HG02759 (cell line): ENCODE measurements around the gene ABCA4.

ENCODE experiments used
- ATAC-seq: cut with Tn5 transposase; IDR thresholded peaks from one replicate; pipeline ENCODE4 v1.9.1; 2021; ENCODE audit warnings: mild to moderate bottlenecking, moderate library complexity; ENCODE audit not compliant: unreplicated experiment

ABCA4 gene

DNA sequence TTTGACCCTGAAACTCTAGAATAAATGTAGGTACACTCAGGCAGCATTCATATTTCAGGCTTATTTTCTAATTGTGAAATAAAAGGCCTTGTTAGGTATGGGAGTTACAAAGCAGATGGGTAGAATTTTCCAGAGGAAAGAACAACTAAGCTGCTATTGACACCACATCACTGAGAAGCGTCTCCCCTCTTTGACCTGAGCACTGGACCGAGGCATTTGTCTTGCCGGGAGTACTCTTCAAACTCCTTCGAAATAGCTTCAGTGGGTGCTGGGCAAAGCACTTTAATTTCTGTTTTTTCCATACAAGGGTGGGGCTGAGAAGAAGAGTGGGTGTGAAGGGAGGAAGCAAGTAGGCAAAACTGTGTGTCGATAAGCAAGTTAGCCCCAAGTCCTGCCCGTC lies 36.4 kb downstream of the ABCA4 start:
- ATAC-seq, result no peak

- no peak for ATAC-seq
Measured at GRCh38 chr1:94084085-94084484, 36.9 kb downstream of the ABCA4 start.

- ATAC-seq, result no peak
Measured at GRCh38 chr1:94083681-94084080, 37.3 kb downstream of the ABCA4 start.

GRCh38 chr1:94081566-94082344 lies 39.2 kb downstream of the ABCA4 start:
- ATAC-seq, result no peak

DNA sequence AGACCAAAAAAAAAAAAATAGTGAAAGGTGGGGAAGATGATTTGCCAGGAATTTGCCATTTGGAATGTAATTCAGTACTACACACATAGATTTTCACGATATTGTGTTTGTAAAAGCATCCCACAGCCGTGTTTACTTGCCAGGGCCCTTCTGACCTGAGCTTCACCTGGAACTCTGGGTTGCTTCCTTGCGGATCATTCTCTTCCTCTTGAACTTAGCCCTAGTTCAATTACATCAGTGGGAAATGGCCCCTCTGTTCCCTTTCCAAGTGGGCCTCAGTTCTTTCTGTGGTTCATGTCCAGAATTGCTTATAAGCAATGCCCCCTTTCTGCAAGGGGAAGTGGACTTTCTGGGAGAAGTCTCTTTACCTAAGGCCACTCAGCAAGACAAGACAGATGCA lies 41.0 kb downstream of the ABCA4 start:
- no peak for ATAC-seq

- ATAC-seq, result no peak
Measured at GRCh38 chr1:94079080-94079940, 41.6 kb downstream of the ABCA4 start.

DNA sequence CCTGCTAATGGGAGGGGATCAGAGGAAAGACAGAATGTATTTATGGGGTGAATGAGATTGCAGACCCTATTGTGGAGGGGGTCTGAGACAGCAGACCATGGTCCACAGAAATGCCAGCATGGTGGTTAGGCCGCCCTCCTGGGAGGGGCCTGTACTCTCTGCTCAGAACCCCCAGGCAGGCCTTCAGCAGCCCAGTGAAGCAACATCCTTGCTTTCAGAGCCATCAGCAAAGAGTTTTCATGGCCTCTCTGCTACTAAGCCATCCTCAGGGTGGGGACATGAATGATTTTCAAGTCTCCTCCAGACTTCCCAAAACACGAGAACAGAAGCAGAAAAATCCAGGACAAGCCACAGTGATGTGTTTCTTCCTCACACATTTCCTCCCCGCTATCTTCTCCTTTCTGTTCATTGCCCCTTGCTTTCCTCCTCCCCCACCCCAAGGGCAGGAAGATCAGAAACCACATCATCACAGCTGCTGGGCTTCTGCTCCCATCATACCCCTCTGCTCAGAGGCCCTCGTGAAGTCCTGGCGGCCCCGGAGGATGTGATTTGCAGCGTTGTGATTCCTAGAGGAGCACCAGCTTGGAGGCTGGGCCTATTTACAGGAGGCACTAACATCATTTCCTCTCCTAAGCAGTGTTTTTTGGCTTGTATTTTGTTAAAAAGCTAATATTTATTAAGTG lies 48.0 kb downstream of the ABCA4 start:
- ATAC-seq, result no peak

DNA sequence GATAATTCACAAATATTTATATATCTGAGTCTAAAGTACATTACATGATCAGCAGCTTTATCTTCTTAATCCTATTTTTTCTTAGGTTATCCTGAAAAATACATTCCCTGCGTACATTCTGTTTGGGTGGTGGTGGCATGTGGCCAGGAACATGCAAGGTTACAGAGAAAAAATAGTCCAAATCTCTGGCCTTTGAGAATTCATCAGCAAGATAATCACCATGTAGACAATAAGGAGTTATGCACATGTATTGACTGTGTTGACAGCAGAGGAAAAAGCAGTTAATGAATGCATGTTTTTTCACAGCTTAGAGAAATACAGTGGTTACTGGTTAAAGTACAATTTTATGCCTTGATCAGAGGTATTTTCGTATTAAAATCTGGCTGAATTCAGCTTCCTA lies 49.0 kb downstream of the ABCA4 start:
- no peak for ATAC-seq

- no peak for ATAC-seq
Measured at GRCh38 chr1:94071391-94071790, 49.6 kb downstream of the ABCA4 start.

- ATAC-seq, result no peak
Measured at GRCh38 chr1:94070865-94071264, 50.1 kb downstream of the ABCA4 start.

DNA sequence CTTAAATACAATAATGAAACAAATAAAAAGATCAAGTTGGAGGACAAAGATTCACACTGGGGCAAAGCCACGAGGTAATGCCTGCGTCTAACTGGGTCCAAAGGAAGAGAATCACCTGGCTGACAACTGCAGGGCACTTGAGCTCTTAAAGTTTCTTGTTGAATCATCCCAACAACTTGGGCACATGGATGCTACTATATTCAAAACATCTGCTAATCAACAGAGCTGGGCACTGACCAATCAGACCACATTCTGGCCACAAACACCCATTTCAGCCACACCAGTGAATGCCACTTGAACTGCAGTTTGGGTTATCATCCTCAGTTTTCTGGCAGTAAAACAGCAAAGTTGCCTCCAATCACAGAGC lies 51.0 kb downstream of the ABCA4 start:
- no peak for ATAC-seq

- ATAC-seq, result no peak
Measured at GRCh38 chr1:94068999-94069918, 51.7 kb downstream of the ABCA4 start.

DNA sequence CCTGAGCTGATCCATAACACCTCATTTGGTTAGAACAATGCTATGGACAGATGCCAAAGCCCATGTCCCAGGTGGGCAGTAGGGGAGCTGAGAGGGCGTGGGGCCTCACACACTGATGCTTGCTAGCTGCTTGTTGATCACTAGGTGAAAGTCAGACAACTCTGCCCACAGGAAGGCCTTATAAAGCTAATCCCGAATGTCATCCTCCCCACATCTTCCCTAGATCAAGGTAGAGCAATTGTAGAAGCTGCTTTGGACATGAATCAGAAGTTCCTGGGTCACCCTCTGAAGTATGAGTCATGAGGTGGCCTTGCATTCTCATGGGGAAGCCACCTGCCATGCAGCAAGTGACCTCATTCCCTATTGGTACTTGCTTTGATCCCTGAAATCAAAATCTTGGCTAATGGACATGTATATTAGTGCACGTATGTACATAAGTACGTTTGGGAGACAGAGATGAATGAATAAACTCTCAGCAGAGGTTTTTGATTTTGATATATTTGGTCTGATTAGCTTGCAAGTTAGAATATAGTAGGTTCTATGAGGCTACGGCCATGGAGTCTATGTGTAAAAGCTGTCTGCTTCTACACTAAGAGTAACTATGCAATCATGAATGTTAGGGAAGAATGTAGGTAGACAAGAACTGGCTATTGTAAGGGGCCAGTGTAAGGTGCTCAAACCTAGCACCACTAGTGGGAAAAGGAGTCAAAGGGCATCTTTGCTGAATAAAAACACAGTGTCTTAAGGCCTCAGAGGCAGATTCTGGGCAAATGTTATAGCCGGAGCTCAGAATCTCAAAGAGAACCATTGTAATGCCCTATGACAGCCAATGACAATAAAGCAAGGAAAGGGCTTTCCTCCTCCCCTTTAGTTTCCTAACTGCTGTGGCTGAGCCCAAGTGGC lies 52.6 kb downstream of the ABCA4 start:
- no peak for ATAC-seq

DNA sequence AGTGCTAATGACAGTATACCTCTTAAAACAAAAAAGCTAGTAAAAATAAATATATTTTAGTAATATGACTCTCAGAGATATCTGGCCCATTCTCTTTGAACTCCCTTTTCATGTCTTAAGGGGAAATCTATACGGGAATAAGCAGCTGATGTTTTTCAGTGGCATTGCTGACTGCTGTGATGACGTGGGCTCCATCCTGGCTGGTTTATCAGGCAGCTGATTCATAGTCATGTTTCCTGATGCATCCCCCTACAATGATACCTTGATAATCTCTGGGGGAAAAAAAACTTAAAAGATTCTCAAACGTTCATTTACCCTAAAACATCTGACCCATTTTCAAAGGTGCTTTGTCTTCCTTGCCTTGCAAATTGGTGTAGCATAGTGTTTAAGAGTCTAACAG lies 53.8 kb downstream of the ABCA4 start:
- ATAC-seq, result no peak

DNA sequence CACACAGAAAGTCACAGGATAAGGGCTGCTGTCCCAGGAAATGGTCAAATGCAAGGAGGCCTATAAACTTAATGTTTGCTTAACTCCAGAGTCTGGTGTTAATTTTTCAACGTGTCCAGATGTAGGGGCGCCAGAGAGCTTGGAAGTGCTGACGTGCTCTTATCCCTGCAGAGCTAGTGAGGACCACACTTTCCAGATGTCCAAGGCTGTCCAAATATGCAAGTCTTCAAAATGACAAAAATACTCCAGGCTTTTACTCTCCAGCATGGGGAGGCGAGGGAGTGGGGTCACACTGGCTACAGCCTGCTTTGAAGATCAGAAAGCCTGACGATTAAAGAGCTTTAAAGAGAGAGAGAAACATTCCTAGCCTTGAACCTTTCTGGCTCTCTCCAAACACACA lies 57.6 kb downstream of the ABCA4 start:
- ATAC-seq, result no peak

GRCh38 chr1:94061513-94062443 lies 59.2 kb downstream of the ABCA4 start:
- ATAC-seq, result peak; percentile 83

GRCh38 chr1:94060720-94061119 lies 60.2 kb downstream of the ABCA4 start:
- no peak for ATAC-seq

GRCh38 chr1:94058766-94059165 lies 62.2 kb downstream of the ABCA4 start:
- no peak for ATAC-seq

GRCh38 chr1:94056996-94057395 lies 64.0 kb downstream of the ABCA4 start:
- ATAC-seq, result no peak
